Middle frontal gyrus (tissue), 1 donor: Measurements from ENCODE around the gene OPTC.
"Not testable (repeated sequence)": the region's sequence is repeated elsewhere in the genome, so short reads cannot be mapped to it uniquely, and the experiment has no call there.

Experiments used
- DNase-seq: peaks from one replicate; pipeline ENCODE4 v3.0.0-alpha.2; 2015; ENCODE audit warnings: low spot score; ENCODE audit errors: extremely low spot score

The OPTC gene

GRCh38 chr1:203465146-203465798 is 28.7 kb upstream of the OPTC start:
- no peak for DNase-seq

GRCh38 chr1:203465948-203466347 is 28.0 kb upstream of the OPTC start:
- DNase-seq, result no peak

- DNase-seq, result not testable (repeated sequence)
Observed at GRCh38 chr1:203466906-203467549, 26.9 kb upstream of the OPTC start.

GRCh38 chr1:203467550-203467921 is 26.4 kb upstream of the OPTC start:
- DNase-seq, result no peak

GRCh38 chr1:203468326-203468725 is 25.6 kb upstream of the OPTC start:
- DNase-seq, result no peak

GRCh38 chr1:203470240-203470639 is 23.7 kb upstream of the OPTC start:
- no peak for DNase-seq

- no peak for DNase-seq
Observed at GRCh38 chr1:203471841-203472240, 22.1 kb upstream of the OPTC start.

GRCh38 chr1:203473281-203473680 is 20.7 kb upstream of the OPTC start:
- no peak for DNase-seq

GRCh38 chr1:203473781-203474305 is 20.1 kb upstream of the OPTC start:
- DNase-seq, result no peak

GRCh38 chr1:203475012-203475981 is 18.7 kb upstream of the OPTC start, which contains the start of gene PRELP:
Gene PRELP (plus strand): TSS chr1:203475806. CDS start chr1:203483185, 7,379 bp downstream.
- no peak for DNase-seq

GRCh38 chr1:203476216-203476814 is 17.6 kb upstream of the OPTC start:
- DNase-seq, result no peak

GRCh38 chr1:203477748-203478147 is 16.2 kb upstream of the OPTC start:
- DNase-seq, result no peak

GRCh38 chr1:203478231-203478630 is 15.7 kb upstream of the OPTC start:
- DNase-seq, result no peak

GRCh38 chr1:203478986-203479385 is 15.0 kb upstream of the OPTC start:
- no peak for DNase-seq

GRCh38 chr1:203479646-203480045 is 14.3 kb upstream of the OPTC start:
- DNase-seq, result no peak

GRCh38 chr1:203480084-203480483 is 13.9 kb upstream of the OPTC start:
- DNase-seq, result no peak

- no peak for DNase-seq
Observed at GRCh38 chr1:203480525-203481084, 13.3 kb upstream of the OPTC start.

- DNase-seq, result no peak
Observed at GRCh38 chr1:203481196-203481595, 12.8 kb upstream of the OPTC start.

- no peak for DNase-seq
Observed at GRCh38 chr1:203486618-203487370, 7.2 kb upstream of the OPTC start.

- DNase-seq, result no peak
Observed at GRCh38 chr1:203488539-203488938, 5.4 kb upstream of the OPTC start.
